T-helper 22 cell (primary cell): ENCODE measurements around the gene PIK3R4.

ENCODE experiments used
- DNase-seq: peaks from one replicate; pipeline ENCODE4 v3.0.0-alpha.2; 2020; ENCODE audit warnings: low read depth

PIK3R4 gene

DNA sequence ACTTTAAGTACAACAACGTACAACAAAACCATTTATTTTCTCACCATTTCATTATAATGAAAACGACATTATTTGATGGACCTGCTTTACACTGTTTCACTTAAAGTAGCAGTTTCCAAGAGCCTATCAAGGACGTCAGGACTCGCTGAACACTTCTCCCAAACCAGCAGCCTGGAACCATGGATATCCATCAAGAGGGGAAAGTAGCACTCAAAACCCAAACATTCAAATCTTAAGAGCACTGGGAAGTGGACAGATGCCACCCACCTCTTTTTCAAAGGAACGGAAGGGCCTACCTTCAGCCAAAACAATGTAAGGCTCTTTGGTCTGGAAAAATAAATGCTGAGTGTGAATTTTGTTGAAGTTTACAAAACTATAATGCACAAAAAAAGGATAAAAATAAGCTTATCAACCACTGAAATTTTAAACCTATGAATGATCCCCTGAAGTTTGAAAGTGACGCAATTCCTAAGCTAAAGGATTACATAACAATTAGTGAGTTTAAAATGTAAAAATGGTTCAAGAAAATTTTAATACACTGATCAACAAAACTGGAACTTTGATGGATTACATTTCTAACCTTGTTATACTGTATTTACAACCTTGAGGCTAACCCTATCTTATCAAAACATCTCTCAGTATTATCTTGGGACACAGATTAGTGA, 4.6 kb downstream of the PIK3R4 start:
- no peak for DNase-seq

DNA sequence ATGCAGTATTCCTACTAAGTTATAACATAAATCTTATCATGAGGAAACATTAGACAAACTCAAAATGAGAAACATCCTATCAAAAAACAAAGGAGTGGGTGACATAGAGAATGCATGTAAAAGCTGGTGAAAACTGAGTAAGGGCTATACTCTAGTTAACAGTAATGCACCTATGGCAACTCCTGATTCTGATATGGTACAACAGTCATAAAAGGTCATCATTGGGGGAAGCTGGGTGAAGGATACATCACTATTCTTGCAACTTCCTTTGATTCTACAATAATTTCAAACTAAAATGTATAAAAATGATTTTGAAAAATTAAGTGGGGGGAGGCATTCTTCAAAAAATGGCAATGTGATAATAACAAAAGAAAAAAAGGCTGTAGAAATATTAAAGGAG, 6.8 kb downstream of the PIK3R4 start:
- no peak for DNase-seq

DNA sequence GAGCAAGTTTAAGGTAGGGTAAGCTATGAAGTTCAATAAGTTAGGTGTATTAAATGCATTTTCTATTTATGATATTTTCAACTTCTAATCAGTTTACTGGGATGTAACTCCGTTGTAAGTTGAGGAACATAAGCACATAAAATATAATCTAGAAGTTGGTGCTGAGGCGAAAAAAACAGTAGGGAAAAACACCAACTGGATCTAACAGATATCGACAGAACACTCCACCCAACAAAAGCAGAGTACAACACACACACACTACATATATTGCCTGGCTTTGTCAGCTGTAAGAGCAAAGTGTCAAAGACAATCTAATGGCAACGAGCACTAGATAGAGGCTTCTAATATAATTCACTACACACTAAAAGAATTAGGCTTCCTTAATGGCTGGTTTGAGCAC, 8.4 kb downstream of the PIK3R4 start:
- DNase-seq: no peak

DNA sequence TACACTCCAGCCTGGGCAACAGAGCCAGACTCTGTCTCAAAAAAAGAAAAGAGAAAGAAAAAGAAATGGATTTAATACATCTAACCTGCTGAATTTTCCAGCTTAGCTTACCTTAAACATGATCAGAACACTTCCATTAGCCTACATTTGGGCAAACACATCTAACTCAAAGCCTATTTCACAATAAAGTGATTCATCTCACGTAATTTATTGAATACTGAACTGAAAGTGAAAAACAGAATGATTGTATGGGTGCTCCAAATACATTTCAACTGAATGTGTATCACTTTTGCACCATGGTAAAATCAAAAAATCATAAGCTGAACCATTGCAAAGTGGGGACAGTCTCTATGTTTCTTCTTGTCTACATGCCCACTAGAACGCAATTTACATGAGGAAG, 9.0 kb downstream of the PIK3R4 start:
- no peak for DNase-seq

DNA sequence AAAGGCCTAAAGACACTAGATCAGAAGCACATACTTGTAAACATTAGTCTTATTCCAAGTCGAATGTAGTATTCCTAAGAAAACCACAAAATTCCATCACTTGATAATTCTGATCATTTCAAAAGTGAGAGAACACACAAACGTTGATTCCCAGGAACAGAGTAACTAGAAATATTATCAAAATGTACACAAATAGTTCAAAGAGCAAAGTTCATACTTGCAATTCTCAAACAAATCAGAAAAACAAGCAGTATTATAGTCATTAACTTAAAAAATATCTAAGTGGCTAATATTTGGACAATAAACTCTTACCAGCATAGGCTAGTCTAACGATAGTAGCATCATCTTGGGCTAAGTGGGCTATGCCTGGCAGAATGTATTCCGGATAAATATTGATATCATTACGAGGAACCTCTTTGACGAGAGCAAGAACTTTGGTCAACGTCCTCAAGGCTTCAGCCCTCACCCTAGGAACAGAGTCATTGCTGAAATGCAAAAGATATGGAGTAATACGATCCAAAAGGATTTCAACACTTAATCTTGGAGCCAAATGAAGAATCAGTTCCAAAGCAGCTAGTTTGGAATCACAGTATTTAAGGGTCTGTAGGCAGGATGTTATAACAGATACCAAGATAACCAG, 13.3 kb downstream of the PIK3R4 start:
- DNase-seq: no peak

DNA sequence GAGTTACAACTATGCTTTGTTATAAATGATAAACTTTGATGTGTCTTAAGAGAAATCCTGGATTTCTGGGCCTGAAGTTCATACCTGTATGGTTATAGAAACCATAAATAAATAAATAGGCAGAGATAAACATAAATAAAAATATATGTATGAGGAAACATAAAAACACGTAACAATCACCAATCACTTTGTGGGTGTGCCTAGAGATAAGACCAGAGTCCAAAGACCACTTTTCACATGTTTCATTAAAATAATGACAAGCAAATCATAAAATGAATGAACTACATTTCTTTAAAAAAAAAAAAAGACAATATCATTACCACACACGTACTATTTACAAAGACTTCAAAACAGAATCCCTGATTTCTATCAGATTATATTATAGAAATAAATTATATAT, 14.1 kb downstream of the PIK3R4 start:
- no peak for DNase-seq

DNA sequence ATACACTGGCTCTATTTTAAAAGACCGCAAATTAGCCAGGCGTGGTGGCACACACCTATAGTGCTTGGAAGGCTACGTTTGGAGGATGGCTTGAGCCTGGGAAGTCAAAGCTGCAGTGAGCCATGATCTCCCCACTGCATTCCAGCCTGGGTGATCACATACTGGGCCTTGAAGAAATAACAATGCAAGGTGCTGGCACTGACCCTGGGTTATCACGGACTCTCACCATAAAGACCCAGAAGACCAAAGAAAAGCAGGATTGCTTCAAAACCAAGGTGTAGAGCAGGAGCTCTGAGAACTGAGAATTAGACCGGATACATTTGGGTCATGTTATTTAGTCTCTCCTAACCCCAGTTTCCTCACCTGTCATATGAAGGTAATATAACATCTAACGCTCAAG, 14.8 kb downstream of the PIK3R4 start:
- no peak for DNase-seq

DNA sequence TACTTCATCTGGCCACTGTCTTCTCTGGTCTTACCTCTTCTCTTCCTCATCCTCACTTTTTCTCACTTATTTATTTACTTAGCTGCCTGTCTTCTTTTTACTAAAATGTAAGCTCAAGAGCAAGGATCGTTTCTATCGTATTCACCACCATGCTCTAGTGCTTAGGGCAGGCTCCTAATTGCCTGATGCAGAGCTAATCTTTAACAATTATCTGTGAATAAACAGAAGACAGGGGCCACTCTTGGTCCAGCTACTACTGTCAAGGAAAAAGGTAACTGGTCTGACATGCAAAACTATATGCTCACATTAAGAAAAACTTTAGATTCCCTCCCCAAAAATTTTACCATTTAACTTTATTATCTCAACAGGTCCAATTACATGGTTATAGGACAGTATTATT, 17.5 kb downstream of the PIK3R4 start:
- DNase-seq: no peak

DNA sequence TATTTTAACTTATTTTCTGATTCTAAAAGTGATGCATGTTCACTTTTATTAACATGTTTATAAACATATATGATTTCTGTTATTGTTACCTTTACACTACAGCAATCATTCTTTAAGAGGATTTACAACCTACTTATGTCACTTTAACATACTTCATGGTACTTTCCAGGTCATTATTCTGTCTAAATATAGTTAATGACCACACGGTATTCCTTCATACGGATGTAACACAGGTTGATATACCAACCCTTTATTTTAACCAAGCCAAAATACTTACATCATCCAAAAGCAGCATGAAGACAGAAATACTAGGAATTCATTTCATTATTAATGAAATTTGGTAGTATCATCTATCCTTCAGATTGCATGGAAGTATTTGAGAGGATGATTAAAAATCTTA, 18.6 kb downstream of the PIK3R4 start:
- no peak for DNase-seq

DNA sequence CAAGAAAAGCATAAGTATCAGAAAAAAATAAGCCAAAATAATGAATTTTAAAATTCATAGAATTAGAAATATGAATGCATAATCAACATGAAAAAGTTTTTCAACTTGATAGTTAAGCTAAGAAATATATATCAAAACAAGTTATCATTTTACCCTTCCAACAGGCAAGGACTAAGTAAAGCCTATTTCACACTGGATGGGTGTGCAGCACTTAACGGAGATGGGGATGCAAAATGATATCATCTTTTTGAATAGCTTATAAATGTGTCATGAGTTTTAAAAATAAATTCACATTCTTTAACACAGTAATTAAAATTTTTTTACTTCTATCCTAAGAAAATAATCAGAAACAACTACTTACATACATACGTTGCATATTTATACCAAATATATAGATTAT, 20.9 kb downstream of the PIK3R4 start:
- DNase-seq: no peak

DNA sequence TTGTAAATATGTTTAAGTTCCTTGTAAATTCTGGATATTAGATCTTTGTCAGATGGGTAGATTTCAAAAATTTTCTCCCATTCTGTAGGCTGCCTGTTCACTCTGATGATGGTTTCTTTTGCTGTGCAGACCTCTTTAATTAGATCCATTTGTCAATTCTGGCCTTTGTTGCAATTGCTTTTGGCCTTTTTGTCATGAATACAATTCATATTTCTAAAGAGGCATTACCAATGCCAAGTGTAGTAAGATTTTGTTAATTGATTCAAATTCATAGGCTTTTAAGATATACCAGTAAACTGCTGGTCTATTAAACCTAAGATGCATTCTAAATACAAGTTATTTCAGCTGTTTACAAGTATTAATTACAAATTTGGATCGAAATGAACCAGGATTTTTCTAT, 31.0 kb downstream of the PIK3R4 start:
- no peak for DNase-seq

DNA sequence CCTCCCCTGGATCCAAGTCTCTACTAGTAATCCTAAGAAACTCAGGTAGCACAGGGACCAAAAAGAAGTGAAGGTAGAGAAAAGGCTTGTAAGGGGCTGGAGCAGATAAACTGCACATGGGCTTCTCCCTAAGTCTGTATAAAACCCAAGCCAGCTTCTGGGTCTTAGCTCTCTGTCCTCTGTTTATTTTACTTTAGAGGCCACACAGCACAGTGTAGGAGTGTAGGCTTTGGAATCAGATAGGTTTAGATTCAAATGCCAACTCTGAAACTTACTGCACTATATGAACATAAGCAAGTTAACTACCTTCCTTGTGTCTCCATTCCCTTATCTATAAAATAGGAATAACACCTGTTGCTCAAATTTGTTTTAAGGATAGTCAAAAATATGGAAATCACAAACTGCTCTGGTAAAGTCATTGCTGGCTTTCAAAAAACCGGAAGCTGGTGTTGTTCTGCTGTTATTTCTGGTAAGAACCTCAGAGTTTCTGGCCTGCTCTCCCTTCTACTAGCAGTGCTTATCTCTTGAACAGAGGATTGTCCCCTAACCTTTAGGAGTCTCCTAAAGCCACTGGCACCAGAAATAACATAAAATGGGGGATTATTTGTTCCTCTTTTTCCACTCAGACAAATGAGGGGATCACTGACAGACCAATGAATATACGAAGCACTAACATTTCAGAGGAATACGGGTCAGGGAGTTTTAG, 33.8 kb downstream of the PIK3R4 start:
- DNase-seq: no peak

DNA sequence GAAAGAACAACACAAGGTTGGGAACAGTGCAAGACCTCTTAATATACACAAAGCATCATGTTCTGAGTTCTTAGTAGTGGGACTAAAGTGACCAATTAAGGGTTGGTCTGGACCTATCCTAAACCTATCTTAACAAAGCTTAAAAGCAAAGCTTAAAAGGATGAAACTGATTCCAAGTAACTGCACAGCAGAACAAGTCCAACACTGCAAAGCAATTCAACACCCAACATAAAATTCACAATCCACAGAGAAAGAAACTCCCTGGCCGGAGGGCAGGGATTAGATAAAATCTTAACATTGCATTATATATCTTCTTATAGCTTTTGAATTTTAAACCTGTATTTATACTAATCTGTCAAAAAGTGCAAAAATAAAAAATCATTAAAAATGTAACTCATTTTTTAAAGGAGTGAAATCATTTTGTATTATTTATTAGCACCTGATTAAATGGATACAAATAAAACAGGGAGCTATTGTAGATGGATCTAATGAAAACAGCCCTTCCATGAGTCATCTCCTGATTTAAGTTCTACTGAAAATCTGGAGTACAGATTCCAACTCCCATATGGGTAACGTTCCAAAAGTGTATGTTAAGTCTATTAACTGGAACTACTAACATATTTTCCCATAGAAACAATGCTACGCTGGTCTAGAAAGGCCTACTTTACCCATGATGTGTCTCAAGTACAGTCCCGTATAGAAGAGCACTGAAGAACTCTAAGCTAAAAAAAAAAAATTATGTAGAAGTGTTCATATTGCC, 34.9 kb downstream of the PIK3R4 start:
- DNase-seq: no peak

DNA sequence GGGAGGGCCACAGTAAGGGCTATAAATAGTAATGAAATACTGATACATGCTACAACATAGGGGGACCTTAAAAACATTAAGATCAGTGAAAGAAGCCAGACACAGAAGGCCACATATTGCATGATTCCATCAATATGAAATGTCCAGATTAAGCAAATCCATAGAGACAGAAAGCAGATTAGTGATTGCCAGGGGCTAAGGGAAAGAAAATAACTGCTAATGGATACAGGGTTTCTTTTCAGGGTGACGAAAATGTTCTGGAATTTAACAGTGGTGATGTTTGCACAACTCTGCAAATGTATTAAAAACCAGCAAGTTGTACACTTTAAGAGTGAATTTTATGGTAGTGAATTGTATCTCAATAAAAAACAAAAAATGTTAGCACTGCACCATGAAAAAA, 37.0 kb downstream of the PIK3R4 start:
- no peak for DNase-seq

DNA sequence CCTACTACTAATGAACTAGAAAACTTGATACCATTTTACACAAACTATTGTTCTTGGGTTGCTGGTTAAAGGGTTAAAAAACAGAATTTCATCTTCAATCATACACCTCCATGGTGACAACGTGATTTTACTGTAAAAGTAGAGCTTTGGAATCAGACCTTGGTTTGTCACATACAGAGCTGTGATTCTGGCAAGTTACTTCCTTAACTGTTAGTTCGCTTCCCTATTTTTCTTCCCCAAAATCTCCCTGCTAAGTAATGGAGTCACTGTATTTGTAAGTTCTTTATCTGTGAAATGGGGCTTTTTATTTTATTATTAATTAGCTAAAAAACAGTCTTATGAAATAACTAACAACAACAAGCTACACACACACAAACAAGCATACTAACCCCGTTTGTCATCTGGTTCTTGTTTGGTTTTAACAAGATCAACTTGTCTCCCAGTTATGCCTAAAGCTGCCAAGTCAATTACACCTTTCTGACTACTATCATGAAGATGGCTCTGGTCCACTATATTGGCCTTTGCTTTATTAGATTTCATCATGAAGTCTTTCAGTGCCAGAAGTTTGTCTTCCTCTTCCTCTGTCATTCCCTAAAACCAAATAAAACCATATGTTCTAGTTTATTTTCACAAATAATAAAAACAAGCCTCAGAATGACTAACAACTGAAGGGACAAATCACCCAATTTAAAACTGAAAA, 38.6 kb downstream of the PIK3R4 start:
- DNase-seq: no peak

DNA sequence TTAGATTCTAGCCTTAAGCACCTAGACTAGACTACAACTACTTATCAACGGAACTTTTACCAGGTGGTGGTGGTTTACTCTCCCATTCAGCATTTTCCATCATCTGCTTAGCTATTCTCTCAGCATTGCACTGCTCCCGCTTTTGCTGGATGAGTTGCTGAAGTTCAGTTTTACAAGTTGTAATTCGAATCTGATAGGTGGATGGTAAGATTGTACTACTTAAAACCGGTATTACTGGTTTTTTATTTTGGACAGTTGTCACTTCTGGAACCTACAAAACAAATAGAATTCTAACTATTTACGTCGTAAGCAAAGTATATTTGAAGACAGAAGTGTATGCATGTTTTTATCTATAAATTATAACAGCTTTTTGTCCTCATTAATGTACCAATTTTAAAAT, 41.1 kb downstream of the PIK3R4 start:
- DNase-seq: no peak

DNA sequence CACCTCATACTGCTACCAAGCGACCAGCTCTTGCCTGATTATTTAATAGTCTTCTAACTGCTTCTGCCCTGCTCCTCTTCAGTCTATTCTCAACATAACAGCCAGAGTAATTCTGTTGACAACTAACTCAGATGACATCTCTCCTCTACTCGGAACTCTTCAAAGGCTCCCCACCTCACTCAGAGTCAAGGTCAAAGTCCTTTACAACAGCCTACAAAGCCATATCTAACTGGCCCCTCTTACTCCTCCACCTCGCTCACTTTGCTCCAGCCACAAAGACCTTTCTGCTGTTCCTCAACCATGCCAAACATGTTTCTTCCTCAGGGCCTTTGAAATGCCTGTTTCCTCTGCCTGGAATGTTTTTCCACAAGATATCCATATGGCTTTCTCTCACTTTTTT, 43.6 kb downstream of the PIK3R4 start:
- no peak for DNase-seq

DNA sequence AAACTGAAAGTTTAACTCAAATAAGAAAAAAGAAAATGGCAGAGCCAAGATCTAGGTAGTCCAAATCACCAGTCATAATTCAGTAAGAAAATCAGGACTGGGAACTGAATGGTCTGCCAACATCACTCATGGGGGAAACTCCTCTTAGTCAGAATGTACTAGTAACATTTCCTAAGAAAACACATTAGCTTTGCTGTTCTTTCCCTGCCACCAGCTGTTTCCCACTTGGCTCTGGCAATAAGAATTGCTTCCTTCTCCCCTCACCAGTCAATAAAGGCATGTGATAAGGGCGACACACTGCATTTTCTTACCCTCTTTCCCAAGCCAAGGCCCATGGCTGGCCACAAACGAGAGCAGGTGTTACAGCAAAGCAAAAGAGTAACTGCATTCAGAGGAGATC, 46.1 kb downstream of the PIK3R4 start:
- no peak for DNase-seq

DNA sequence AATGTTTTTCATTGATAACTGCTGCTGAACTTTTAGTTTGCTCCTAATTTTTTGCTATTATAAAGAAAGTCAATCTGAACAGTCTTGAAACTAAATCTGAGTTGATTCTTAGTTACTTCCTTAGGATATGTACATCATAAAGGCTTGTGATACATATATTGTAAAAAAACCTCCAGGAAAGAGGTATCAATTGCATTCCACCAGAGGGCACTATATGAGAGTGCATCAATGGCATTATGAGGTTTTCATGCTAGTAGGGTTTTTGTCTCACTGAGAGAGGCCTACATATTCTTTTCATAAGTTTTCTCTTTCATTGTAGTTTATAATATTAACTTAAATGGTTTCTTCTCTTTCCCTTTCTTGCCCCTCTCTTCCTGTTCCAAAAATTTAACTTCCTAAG, 46.9 kb downstream of the PIK3R4 start:
- no peak for DNase-seq

DNA sequence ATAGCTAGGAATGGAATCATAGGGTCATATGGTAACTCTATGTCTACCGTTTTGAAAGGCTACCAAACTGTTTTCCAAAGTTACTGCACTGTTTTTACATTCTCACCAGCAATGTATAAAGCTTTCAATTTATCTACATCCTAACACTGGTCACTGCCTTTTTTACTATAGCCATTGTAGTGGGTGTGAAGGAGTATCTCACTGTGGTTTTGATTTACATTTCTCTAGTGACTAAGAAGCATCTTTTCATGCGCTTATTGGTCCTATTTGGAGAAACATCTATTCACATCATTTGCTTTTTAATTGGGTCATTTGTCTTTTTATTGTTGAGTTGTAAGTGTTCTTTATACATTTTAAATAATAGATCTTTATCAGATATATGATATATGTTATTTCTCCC, 53.3 kb downstream of the PIK3R4 start:
- no peak for DNase-seq

DNA sequence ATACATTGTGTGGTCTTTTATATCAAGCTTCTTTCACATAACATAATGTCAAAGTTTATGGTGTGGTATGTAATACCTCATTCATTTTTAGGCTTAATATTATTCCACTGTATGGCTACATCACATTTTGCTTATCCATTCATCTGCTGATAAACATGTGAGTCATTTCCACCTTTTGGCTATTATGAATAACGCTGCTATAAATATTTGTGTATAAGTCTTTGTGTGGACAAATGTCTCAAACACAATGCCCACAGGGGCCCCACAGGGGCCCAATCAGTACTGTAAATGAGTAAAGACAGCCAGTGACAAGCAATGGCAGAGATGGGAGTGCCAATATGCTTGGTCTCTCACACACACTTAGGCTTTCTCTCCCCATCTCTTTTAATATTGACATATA, 54.2 kb downstream of the PIK3R4 start:
- no peak for DNase-seq
